ENCODE results near the gene C13orf46.

C13orf46 gene

DNA sequence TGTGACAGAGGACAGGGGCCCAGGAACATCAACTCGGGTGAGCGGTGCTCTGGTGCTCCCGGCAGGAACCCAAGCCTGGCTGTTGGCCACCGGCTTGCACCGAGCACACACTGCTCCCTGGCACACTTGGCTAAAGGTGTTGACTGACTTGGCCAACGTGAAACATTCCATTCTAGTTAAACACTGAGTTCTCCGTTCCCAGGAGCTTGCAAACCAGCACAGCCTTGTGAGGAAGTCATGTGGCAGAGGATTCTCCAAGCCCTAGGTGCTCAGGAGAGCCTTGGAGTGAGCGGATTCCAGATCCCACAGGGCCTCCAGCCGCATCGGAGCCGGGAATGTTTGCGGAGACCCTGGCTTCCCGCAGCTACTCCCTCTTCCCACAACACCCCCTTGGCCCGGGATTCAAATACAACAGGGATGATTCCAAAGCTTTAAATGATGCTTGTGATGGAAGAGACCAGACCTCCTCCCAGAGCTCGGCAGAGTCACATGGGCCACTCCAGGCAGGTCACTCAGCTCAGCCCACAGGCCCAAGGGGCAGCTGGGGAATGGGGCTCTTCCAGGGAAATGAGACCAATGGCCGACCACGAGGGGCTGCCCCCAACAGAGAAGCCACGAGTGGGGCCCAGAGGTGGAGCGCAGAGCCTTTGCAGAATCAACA lies 2.9 kb downstream of the C13orf46 start:
- no peak for DNase-seq (ENCODE audit: low read depth)

DNA sequence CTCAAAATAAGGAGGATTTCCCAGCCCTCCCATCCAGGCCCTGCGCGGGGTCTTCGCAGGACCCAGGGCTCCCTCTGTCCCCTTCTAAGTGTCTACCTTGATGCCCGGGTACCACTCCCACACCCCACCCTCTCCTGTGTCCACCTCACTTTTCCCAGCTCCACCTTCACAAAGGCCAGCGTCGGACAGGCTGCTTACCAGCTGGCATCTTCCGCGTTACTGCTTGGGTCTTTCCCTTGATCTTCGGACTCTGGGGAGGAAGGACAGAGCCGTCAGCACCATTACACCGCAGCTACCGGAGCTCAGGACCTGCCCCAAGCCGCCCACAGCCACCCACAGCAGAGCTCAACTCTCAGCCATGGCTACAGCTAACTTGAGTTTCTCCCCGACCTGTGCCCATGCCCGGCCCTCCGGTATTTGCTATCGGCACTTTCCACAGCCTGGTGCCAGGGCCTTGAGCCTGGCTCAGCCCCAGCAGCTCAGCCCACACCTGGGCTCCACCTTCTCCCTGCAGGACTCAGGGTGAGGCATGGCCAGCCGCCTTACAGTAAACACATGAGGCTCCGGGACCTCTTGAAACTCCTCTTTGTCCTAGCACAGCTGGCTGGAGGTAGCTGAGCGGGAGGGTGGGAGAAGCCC lies 3.8 kb downstream of the C13orf46 start:
- DNase-seq (ENCODE audit: low read depth) = no peak

GRCh38 chr13:113969311-113969972 lies 4.4 kb downstream of the C13orf46 start:
- DNase-seq (ENCODE audit: low read depth) = no peak

GRCh38 chr13:113968463-113969310 lies 5.2 kb downstream of the C13orf46 start:
- DNase-seq (ENCODE audit: low read depth) = no peak

GRCh38 chr13:113967729-113968462 lies 6.0 kb downstream of the C13orf46 start:
- DNase-seq (ENCODE audit: low read depth) = no peak

GRCh38 chr13:113967206-113967720 lies 6.6 kb downstream of the C13orf46 start:
- no peak for DNase-seq (ENCODE audit: low read depth)

GRCh38 chr13:113965968-113966884 lies 7.7 kb downstream of the C13orf46 start:
- DNase-seq (ENCODE audit: low read depth) = no peak

DNA sequence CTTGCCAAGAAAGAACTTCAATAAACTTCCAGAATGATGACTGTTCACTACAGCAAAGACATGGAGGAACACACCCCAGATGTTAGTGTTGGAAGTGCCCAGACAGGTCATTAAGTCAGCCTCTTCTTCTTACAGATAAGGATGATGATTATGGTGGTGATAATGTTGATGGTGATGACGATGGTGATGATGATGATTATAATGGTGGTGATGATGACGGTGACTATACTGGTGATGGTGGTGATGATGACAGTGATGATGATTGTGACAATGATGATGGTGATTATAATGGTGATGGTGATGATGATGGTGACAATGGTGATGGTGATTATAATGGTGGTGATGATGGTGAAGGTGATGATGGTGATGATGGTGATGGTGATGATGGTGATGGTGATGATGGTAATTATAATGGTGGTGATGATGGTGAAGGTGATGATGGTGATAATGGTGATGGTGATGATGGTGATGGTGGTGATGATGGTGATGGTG lies 8.4 kb downstream of the C13orf46 start:
- no peak for DNase-seq (ENCODE audit: low read depth)

GRCh38 chr13:113964251-113964995 lies 9.5 kb downstream of the C13orf46 start:
- no peak for DNase-seq (ENCODE audit: low read depth)

DNA sequence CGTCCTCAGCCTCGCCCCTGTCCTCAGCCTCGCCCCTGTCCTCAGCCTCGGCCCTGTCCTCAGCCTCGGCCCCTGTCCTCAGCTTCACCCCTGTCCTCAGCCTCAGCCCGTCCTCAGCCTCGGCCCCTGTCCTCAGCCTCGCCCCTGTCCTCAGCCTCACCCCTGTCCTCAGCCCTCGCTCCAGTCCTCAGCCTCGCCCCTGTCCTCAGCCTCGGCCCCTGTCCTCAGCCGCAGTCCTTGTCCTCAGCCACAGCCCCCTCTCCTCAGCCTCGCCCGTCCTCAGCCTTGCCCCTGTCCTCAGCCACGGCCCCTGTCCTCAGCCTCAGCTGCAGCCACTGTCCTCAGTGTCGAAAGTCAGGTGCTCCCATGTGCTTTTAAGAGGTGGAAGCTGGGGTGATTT lies 10.5 kb downstream of the C13orf46 start:
- DNase-seq (ENCODE audit: low read depth) = no peak

- DNase-seq (ENCODE audit: low read depth) = no peak
Measured at GRCh38 chr13:113962975-113963374, 10.9 kb downstream of the C13orf46 start.

GRCh38 chr13:113962386-113962785 lies 11.5 kb downstream of the C13orf46 start:
- DNase-seq (ENCODE audit: low read depth) = no peak

DNA sequence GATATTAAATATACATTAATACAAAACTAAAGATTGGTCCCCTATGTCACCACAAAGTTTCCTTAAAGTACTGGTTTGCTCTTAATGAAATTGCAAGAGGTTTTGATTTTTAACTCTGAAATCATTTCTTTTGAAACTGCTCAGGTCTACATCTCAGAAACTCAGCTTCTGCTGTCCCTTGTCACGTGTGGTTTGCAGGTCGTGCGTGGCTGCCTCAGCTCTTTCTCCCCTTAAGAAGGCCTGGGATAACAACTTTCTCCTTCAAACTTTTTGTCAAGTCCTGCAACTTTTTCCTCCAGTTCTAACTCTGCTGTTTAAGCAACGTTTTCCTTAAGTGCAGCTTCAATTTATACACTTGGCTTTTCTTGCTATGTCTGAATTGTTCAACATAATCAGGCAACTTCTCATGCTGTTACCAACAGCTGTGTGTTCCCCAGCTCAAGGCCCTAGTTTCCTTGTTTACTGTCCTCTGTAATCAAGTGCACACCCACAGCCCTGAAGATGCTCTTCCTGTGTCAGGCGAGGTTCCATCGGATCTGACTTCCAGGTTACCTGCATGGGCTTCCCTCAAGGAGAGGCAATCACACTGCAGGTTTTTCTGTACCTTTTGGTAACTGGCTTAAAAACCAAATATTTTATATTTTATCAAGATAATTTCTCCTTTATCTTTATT lies 13.5 kb downstream of the C13orf46 start:
- no peak for DNase-seq (ENCODE audit: low read depth)

DNA sequence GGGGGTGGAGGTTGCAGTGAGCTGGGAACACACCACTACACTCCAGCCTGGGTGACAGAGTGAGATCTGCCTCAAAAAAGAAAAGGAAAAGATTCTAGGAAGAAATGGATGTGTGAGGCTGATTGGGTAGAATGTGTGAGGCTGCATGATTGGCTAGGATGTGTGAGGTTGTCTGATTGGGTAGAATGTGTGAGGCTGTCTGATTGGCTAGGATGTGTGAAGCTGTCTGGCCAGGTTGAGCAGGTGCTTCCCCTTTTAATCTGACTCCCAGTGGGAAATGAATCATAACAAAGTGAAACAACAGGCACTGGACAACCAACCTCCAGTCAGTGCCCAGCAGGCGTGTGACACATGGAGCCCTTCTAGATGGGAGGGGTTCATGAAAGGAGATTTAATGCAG lies 14.7 kb downstream of the C13orf46 start:
- no peak for DNase-seq (ENCODE audit: low read depth)

GRCh38 chr13:113958373-113958772 lies 15.5 kb downstream of the C13orf46 start:
- DNase-seq (ENCODE audit: low read depth) = no peak

DNA sequence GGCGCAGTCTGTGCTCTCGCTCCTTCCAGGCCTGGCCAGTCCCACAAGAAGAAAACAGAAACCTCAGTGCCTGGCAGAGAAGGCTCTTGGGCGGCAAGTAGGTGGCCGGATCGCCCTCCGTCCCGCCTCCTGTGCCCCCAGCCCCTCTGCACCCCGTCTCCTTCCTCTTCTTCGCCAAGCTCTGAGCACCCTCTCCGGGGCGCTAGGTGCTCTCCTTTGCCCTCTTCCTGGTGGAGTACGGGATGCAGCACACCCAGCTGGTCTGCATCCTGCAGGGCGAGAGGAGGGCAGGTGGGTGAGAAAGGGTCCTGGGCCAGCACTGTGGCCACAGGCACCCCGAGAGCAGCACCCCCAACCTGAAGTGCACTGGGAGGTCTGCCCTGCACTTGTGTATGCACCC lies 17.3 kb downstream of the C13orf46 start:
- DNase-seq (ENCODE audit: low read depth) = no peak

DNA sequence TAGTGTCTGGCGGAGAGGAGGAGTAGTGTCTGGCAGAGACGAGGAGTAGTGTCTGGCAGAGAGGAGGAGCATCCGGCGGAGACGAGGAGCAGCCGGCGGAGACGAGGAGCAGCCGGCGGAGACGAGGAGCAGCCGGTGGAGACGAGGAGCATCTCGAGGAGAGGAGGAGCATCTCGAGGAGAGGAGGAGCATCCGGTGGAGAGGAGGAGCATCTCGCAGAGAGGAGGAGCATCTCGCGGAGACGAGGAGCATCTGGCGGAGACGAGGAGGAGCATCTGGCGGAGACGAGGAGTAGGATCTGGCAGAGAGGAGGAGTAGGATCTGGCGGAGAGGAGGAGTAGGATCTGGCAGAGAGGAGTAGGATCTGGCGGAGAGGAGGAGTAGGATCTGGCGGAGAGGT lies 18.2 kb downstream of the C13orf46 start:
- DNase-seq (ENCODE audit: low read depth) = no peak

- no peak for DNase-seq (ENCODE audit: low read depth)
Measured at GRCh38 chr13:113955235-113955634, 18.6 kb downstream of the C13orf46 start.
